BLaER1 treated with 17β-estradiol and CSF1 and Interleukin-3, amounts not matched to agents 10 nM and 100 nM (cell line): ENCODE measurements around the gene ELOVL7.
A peak's percentile ranks its signal among the peaks of the same experiment; 100 is the strongest.

Source experiments
- H3K27ac ChIP-seq, 11 experiments: shearing (Covaris generic); formaldehyde crosslinking; 2 replicates each; pipeline ENCODE4 v1.8.1; 2022
- H3K27me3 ChIP-seq, 11 experiments: shearing (Covaris generic); formaldehyde crosslinking; 2 replicates each; pipeline ENCODE4 v1.8.1; 2022
- H3K36me3 ChIP-seq, 11 experiments: shearing (Covaris generic); formaldehyde crosslinking; 2 replicates each; pipeline ENCODE4 v1.8.1; 2022
- H3K4me1 ChIP-seq, 10 experiments: shearing (Covaris generic); formaldehyde crosslinking; 2 replicates each; pipeline ENCODE4 v1.8.1; 2022
- H3K4me2 ChIP-seq, 11 experiments: shearing (Covaris generic); formaldehyde crosslinking; 2 replicates each; pipeline ENCODE4 v1.8.1; 2022
- H3K4me3 ChIP-seq, 10 experiments: shearing (Covaris generic); formaldehyde crosslinking; 2 replicates each; pipeline ENCODE4 v1.8.1; 2022
- H3K9ac ChIP-seq, 11 experiments: shearing (Covaris generic); formaldehyde crosslinking; 2 replicates each; pipeline ENCODE4 v1.8.1; 2022
- H3K9me3 ChIP-seq, 11 experiments: shearing (Covaris generic); formaldehyde crosslinking; replicated peaks in 1 of 11; 2 replicates each; pipeline ENCODE4 v1.8.1; 2022
- H4K20me1 ChIP-seq, 11 experiments: shearing (Covaris generic); formaldehyde crosslinking; 2 replicates each; pipeline ENCODE4 v1.8.1; 2022
- Cebpa-rat ChIP-seq, 11 experiments: shearing (Covaris generic); IDR thresholded peaks; 2 replicates each; pipeline ENCODE4 v1.8.1; 2022

Gene ELOVL7

GRCh38 chr5:60841361-60841760 lies 2.7 kb downstream of the ELOVL7 start:
- TF ChIP-seq Cebpa-rat (IDR thresholded peaks at IDR 0.05): no peak
- Histone ChIP-seq H3K4me1 (peaks cover 0 to 13% (median 10%) of the 10 kb centered on the region in 10 experiments; a peak in 11 of 20 replicates), H3K36me3 (no peaks in the 10 kb centered on the region), H3K27me3 (peaks cover 33 to 46% (median 40%) of the 10 kb centered on the region in 11 experiments), H3K4me2 (no peak overlapping the region), H4K20me1 (peaks cover 0 to 21% (median 4%) of the 10 kb centered on the region in 11 experiments; a peak in 8 of 22 replicates), H3K9ac (no peak overlapping the region), H3K27ac (no peak overlapping the region), H3K9me3 (no peaks in the 10 kb centered on the region), H3K4me3 (no peak overlapping the region)

- no peaks in the 10 kb centered on the region for H3K36me3 ChIP-seq
- no peak overlapping the region for H3K4me2 ChIP-seq
- H3K4me3 ChIP-seq: no peak overlapping the region
- no peaks in the 10 kb centered on the region for H3K9me3 ChIP-seq
- no peak overlapping the region for H3K27ac ChIP-seq
- H3K27me3 ChIP-seq: peaks cover 0 to under 1% (median 0%) of the 10 kb centered on the region in 11 experiments; a peak in 1 of 22 replicates
- no peak for TF ChIP-seq Cebpa-rat (IDR thresholded peaks at IDR 0.05)
- peaks cover 0 to 9% (median 0%) of the 10 kb centered on the region in 11 experiments; a peak in 1 of 22 replicates for H4K20me1 ChIP-seq
- no peak overlapping the region for H3K9ac ChIP-seq
- no peaks in the 10 kb centered on the region for H3K4me1 ChIP-seq
These were observed 7.9 kb downstream of the ELOVL7 start for GRCh38 chr5:60836131-60836530.

DNA sequence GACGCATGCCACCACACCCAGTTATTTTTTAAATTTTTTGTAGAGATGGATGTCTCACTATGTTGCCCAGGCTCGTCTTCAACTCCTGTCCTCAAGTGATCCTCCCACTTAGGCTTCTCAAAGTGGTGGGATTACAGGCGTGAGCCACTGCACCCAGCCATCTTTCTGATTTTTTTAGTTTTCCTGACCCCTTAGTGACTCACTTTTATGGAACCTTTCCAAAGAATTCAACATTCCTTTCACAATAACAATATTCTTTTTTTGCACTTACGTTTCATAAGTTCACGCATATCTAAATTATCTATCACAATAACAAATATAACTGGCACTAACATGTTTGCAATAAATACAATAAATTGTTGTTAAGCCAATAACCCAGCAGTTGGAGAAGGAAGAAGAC lies 8.5 kb downstream of the ELOVL7 start:
- no peak overlapping the region for H3K4me2 ChIP-seq
- H3K4me1 ChIP-seq: no peaks in the 10 kb centered on the region
- H3K27me3 ChIP-seq: no peaks in the 10 kb centered on the region
- no peaks in the 10 kb centered on the region for H3K36me3 ChIP-seq
- no peak overlapping the region for H3K9ac ChIP-seq
- H3K4me3 ChIP-seq: no peak overlapping the region
- TF ChIP-seq Cebpa-rat (IDR thresholded peaks at IDR 0.05): no peak
- H4K20me1 ChIP-seq: peaks cover 0 to 9% (median 0%) of the 10 kb centered on the region in 11 experiments; a peak in 1 of 22 replicates
- no peak overlapping the region for H3K27ac ChIP-seq
- H3K9me3 ChIP-seq: no peaks in the 10 kb centered on the region

GRCh38 chr5:60833520-60833919 lies 10.5 kb downstream of the ELOVL7 start:
- H4K20me1 ChIP-seq: no peaks in the 10 kb centered on the region

DNA sequence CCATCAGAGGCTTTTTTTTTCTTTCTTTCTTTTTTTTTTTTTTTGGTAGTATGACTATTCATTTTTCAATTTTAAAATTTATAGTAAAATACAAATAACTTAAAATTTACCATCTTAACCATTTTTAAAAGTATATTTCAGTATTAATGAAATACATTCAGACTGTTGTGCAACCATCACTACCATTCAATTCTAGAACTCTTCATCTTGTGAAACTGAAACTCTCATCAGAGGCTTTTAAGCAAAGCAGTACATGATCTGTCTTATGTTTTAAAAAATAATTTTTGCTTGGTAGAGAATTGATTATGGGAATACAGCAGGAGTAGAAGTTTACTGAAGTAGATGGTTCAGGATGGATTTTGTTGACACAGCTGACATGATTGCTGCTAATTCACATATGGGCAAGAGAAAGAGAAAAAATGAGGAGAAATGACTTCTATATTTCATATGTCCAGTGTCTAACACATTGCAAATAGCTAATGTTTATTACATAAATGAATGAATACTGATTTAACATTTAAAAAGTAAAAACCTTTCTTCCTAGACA lies 13.4 kb downstream of the ELOVL7 start:
- H3K27me3 ChIP-seq: no peaks in the 10 kb centered on the region
- no peak for TF ChIP-seq Cebpa-rat (IDR thresholded peaks at IDR 0.05)
- H3K9me3 ChIP-seq: no peaks in the 10 kb centered on the region
- H3K4me1 ChIP-seq: peaks cover 0 to 11% (median 0%) of the 10 kb centered on the region in 10 experiments; a peak in 3 of 20 replicates
- H3K9ac ChIP-seq: no peak overlapping the region
- H3K36me3 ChIP-seq: no peaks in the 10 kb centered on the region
- H3K27ac ChIP-seq: no peak overlapping the region
- H3K4me2 ChIP-seq: no peak overlapping the region
- no peaks in the 10 kb centered on the region for H4K20me1 ChIP-seq
- H3K4me3 ChIP-seq: no peak overlapping the region

More at GRCh38 chr5:60833520-60833919, 10.5 kb downstream of the ELOVL7 start:
- Histone ChIP-seq H3K9me3 (no peaks in the 10 kb centered on the region), H3K4me1 (no peaks in the 10 kb centered on the region), H3K4me3 (no peak overlapping the region), H3K27me3 (no peaks in the 10 kb centered on the region), H3K27ac (no peak overlapping the region), H3K9ac (no peak overlapping the region), H3K4me2 (no peak overlapping the region), H3K36me3 (no peaks in the 10 kb centered on the region)
- TF ChIP-seq Cebpa-rat (IDR thresholded peaks at IDR 0.05): no peak

GRCh38 chr5:60829490-60830266 lies 14.4 kb downstream of the ELOVL7 start:
- no peaks in the 10 kb centered on the region for H3K36me3 ChIP-seq
- H3K4me3 ChIP-seq: no peak overlapping the region
- no peaks in the 10 kb centered on the region for H3K27me3 ChIP-seq
- TF ChIP-seq Cebpa-rat (IDR thresholded peaks at IDR 0.05): no peak
- H3K4me1 ChIP-seq: peaks cover 0 to 11% (median 0%) of the 10 kb centered on the region in 10 experiments; a peak in 3 of 20 replicates
- no peak overlapping the region for H3K4me2 ChIP-seq
- H3K9ac ChIP-seq: no peak overlapping the region
- H3K9me3 ChIP-seq: no peaks in the 10 kb centered on the region
- H4K20me1 ChIP-seq: no peaks in the 10 kb centered on the region
- no peak overlapping the region for H3K27ac ChIP-seq

DNA sequence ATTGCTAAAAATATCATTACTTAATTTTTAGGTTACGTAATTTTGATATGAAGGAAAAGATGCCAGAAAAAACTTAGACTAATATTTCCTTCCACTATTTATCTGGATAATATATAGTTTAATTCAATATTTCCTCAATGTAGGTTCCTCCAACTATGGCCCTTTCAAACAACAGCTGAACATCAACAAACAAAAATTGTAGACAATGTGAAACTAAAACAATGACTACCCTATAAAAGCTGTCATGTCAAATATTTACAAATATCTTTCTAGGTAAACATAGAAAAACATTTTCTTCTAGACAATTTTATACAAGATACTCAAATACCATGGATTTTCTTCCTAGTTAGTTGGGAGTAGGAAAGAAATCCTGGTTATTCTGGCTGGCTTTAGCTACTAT lies 16.9 kb downstream of the ELOVL7 start:
- Histone ChIP-seq H3K27ac (no peak overlapping the region), H3K4me2 (no peak overlapping the region; a peak in 1 of 22 replicates)

GRCh38 chr5:60826653-60827052 lies 17.4 kb downstream of the ELOVL7 start:
- no peak for TF ChIP-seq Cebpa-rat (IDR thresholded peaks at IDR 0.05)
- Histone ChIP-seq H3K4me2 (peak overlapping the region in 2 of 11 experiments; percentile 17 to 23; a peak in 1 of 22 replicates), H3K27me3 (no peaks in the 10 kb centered on the region), H4K20me1 (no peaks in the 10 kb centered on the region), H3K36me3 (no peaks in the 10 kb centered on the region), H3K9ac (no peak overlapping the region), H3K9me3 (no peaks in the 10 kb centered on the region), H3K4me3 (no peak overlapping the region), H3K27ac (no peak overlapping the region), H3K4me1 (peaks cover 0 to 11% (median 0%) of the 10 kb centered on the region in 10 experiments; a peak in 4 of 20 replicates)

More for the DNA sequence above, 16.9 kb downstream of the ELOVL7 start:
- no peaks in the 10 kb centered on the region for H4K20me1 ChIP-seq
- H3K4me3 ChIP-seq: no peak overlapping the region
- no peaks in the 10 kb centered on the region for H3K9me3 ChIP-seq
- H3K27me3 ChIP-seq: no peaks in the 10 kb centered on the region
- TF ChIP-seq Cebpa-rat (IDR thresholded peaks at IDR 0.05): no peak
- peaks cover 0 to 11% (median 0%) of the 10 kb centered on the region in 10 experiments; a peak in 3 of 20 replicates for H3K4me1 ChIP-seq
- no peaks in the 10 kb centered on the region for H3K36me3 ChIP-seq
- H3K9ac ChIP-seq: no peak overlapping the region

GRCh38 chr5:60823574-60823973 lies 20.5 kb downstream of the ELOVL7 start:
- no peak overlapping the region for H3K4me2 ChIP-seq
- no peak overlapping the region for H3K9ac ChIP-seq
- no peaks in the 10 kb centered on the region for H4K20me1 ChIP-seq
- no peak overlapping the region for H3K4me3 ChIP-seq
- H3K4me1 ChIP-seq: peaks cover 0 to 25% (median 9%) of the 10 kb centered on the region in 10 experiments; a peak in 13 of 20 replicates
- H3K27ac ChIP-seq: no peak overlapping the region
- H3K36me3 ChIP-seq: no peaks in the 10 kb centered on the region
- TF ChIP-seq Cebpa-rat (IDR thresholded peaks at IDR 0.05): no peak
- no peaks in the 10 kb centered on the region for H3K9me3 ChIP-seq
- H3K27me3 ChIP-seq: no peaks in the 10 kb centered on the region
